ENCODE results near the gene PCSK6.

The PCSK6 gene

DNA sequence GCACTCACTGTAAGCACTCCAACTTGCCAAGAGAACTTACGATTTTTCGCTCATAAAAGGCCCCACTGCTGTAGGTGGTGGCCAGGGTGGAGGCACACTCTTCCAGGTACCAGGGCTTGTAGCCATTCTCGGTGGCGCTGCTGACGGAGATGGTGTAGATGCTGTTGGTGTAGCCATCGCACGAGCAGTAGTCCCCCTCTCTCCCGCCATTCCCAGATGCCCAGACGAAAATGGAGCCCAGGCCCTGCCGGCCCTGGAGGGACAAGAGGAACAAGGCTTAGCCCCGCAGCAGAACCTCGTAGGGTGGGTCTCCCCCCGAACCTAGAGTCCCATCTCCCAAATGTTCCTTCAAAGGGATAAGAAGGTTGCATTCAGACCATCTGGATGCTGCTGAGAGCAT, 96.3 kb downstream of the PCSK6 start:
- no peak overlapping the region for H3K4me3 ChIP-seq (ENCODE audit: low read depth, low read length)
- H3K36me3 ChIP-seq (replicated peaks) = no peaks in the 10 kb centered on the region
- TF ChIP-seq, protein P1, sequence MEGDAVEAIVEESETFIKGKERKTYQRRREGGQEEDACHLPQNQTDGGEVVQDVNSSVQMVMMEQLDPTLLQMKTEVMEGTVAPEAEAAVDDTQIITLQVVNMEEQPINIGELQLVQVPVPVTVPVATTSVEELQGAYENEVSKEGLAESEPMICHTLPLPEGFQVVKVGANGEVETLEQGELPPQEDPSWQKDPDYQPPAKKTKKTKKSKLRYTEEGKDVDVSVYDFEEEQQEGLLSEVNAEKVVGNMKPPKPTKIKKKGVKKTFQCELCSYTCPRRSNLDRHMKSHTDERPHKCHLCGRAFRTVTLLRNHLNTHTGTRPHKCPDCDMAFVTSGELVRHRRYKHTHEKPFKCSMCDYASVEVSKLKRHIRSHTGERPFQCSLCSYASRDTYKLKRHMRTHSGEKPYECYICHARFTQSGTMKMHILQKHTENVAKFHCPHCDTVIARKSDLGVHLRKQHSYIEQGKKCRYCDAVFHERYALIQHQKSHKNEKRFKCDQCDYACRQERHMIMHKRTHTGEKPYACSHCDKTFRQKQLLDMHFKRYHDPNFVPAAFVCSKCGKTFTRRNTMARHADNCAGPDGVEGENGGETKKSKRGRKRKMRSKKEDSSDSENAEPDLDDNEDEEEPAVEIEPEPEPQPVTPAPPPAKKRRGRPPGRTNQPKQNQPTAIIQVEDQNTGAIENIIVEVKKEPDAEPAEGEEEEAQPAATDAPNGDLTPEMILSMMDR (IDR thresholded peaks at IDR 0.05; ENCODE audit: low read depth, low read length, missing control alignments) = no peak
- no peaks in the 10 kb centered on the region for H3K27me3 ChIP-seq (replicated peaks)
- in situ Hi-C loops (cut with HindIII; ENCODE audit: low pct_ligation_motif_present, low sequenced_read_pairs) = no loop called here
- DNase-seq = no peak
- H3K27ac ChIP-seq = no peak overlapping the region

DNA sequence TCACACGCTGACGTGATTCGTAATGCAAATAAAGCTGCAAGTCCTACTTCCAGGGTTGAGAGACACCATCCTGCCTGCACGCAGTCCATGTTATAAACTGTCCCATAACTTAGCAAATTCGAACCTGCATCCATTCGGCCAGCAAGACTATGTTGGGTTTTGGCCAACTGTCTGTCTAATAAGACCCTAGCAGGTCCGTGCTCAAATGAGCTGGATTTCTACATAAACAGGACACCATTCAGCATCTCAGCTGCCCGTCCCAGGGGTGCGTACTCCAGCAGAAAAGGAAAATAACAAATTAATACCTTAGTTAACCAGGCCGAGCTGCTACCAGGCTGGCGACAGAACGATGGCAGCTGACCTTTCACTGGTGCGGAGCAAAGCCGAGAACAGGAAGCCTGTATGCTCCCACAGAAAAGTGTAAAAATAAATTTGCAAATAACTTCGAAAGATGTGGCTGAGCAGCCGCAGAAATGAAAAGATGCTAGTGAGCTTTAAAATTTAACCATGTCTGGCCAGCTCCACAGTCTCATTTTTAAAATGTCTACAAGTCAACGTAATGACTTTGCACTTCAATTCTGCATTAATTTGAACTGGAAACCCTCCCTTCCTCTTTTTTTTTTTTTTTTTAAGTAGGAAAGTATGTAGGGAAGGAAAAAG, 97.4 kb downstream of the PCSK6 start:
- in situ Hi-C loops (cut with HindIII; ENCODE audit: low pct_ligation_motif_present, low sequenced_read_pairs) = no loop called here
- Histone ChIP-seq H3K36me3 (replicated peaks) (no peaks in the 10 kb centered on the region), H3K27ac (no peak overlapping the region), H3K27me3 (replicated peaks) (no peaks in the 10 kb centered on the region), H3K4me3 (ENCODE audit: low read depth, low read length) (no peak overlapping the region)
- DNase-seq = no peak
- TF ChIP-seq, protein P1 (IDR thresholded peaks at IDR 0.05; ENCODE audit: low read depth, low read length, missing control alignments) = no peak

DNA sequence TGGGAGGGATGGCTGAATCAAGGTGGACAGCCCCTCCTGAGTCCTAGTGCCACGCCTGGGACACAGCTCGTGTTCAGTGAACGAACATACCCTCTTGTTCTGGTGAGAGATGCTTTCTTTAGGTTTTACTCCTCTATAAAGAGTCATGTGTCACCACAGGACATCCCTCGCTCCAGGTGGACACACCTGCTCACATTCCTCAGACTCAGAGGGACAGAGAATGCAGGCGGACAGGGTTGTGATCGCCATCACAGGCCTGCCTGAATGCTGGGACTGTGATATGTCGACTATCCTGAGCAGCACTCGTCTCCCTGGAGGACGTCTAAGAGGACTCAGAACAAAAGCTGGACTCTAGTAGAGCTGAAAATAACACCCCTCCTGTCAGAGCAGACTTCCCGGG, 98.1 kb downstream of the PCSK6 start:
- H3K27me3 ChIP-seq (replicated peaks) = no peaks in the 10 kb centered on the region
- DNase-seq = no peak
- no peak overlapping the region for H3K27ac ChIP-seq
- H3K36me3 ChIP-seq (replicated peaks) = no peaks in the 10 kb centered on the region
- no peak overlapping the region for H3K4me3 ChIP-seq (ENCODE audit: low read depth, low read length)
- TF ChIP-seq, protein P1 (IDR thresholded peaks at IDR 0.05; ENCODE audit: low read depth, low read length, missing control alignments) = no peak
- in situ Hi-C loops (cut with HindIII; ENCODE audit: low pct_ligation_motif_present, low sequenced_read_pairs) = no loop called here

DNA sequence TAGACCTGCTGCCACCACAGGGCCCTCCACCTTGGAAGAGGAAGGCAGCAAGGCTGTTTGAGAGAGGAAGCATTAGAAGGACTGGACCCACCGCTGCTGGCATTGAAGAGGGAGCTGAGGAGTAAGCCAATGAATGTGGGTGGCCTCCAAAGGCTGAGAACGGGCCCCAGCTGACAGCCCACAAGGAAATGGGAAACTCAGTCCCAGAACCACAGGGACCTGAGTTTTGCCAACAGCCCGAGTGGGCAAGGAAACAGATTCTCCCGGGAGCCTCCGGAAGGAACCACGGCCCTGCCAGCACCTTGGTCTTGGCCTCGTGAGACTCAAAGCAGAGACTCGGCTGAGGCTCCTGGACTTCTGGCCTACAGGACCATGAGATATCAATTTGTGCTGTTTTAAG, 99.0 kb downstream of the PCSK6 start:
- no peaks in the 10 kb centered on the region for H3K27me3 ChIP-seq (replicated peaks)
- in situ Hi-C loops (cut with HindIII; ENCODE audit: low pct_ligation_motif_present, low sequenced_read_pairs) = no loop called here
- no peak overlapping the region for H3K27ac ChIP-seq
- H3K4me3 ChIP-seq (ENCODE audit: low read depth, low read length) = no peak overlapping the region
- H3K36me3 ChIP-seq (replicated peaks) = no peaks in the 10 kb centered on the region
- DNase-seq = no peak
- TF ChIP-seq, protein P1 (IDR thresholded peaks at IDR 0.05; ENCODE audit: low read depth, low read length, missing control alignments) = no peak

DNA sequence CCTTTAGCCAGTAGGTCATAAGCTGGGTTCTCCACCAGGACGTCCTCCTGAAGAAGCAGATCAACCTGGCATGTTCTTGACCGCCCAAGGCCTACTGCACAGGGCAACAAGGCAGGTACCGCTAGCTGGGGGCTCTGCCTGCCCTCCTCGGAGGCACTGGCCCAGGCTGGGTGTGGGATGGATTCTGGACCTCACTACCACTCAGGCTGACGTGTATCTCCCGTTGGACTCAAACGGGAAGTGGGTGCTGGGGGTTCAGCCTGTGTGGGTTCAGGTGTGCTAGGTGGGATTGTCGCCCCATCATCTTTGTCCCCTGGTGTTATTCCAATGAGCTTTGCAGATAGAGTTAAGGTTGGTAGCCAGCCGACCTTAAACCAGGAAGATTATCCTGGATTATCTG, 99.4 kb downstream of the PCSK6 start:
- no peaks in the 10 kb centered on the region for H3K27me3 ChIP-seq (replicated peaks)
- no peak for DNase-seq

More for the DNA sequence above, 99.4 kb downstream of the PCSK6 start:
- Histone ChIP-seq H3K36me3 (replicated peaks) (no peaks in the 10 kb centered on the region), H3K4me3 (ENCODE audit: low read depth, low read length) (no peak overlapping the region), H3K27ac (no peak overlapping the region)
- in situ Hi-C loops (cut with HindIII; ENCODE audit: low pct_ligation_motif_present, low sequenced_read_pairs) = no loop called here
- TF ChIP-seq, protein P1 (IDR thresholded peaks at IDR 0.05; ENCODE audit: low read depth, low read length, missing control alignments) = no peak

All from brain microvascular endothelial cell (primary cell).